IMR-90 (cell line): Measurements from ENCODE around the gene GDF10. TPM values are rescaled to one million over a fixed set of nuclear protein-coding genes. Genes with fewer than 3 reads are reported as not detected.

ENCODE experiments used
- ATAC-seq: fragments of 200-7000 bp; cut with Tn5 transposase; 2 replicates; pipeline ENCODE4 v1.9.1; 2020; ENCODE audit warnings: low read depth, mild to moderate bottlenecking, moderate library complexity
- BruUV-seq: library from RNA; stranded (reverse); fragments of 400-500 nt; replicated peaks from 2 replicates; lab custom pipeline; 2021; lab: Mats Ljungman, UMichigan
- CTCF ChIA-PET: fragments of 300-600 bp; formaldehyde crosslinking; extraction: SDS; loops from one replicate; lab custom pipeline; 2021; ENCODE audit warnings: antibody characterized with exemption; lab: Yijun Ruan, JAX
- POLR2A ChIA-PET: fragments of 300-600 bp; sonication (Branson Sonifier 250); formaldehyde crosslinking; loops from one replicate; lab custom pipeline; 2022; ENCODE audit warnings: antibody characterized with exemption; ENCODE audit not compliant: unreplicated experiment; lab: Charles Lee
- DNase-seq: peaks from one replicate; pipeline ENCODE4 v3.0.0; 2013
- H2AFZ ChIP-seq: replicated peaks from 2 replicates; pipeline ENCODE3; 2013; ENCODE audit warnings: low read length, mild to moderate bottlenecking; ENCODE audit not compliant: poor library complexity
- H2AK5ac ChIP-seq: 2 replicates; pipeline ENCODE4 v1.6.1; 2013; ENCODE audit warnings: low read depth, low read length, inconsistent platforms
- H2AK9ac ChIP-seq: replicated peaks from 2 replicates; pipeline ENCODE3; 2013; ENCODE audit warnings: mild to moderate bottlenecking, low read depth, low read length, moderate library complexity; ENCODE audit not compliant: poor library complexity
- H2BK120ac ChIP-seq: 2 replicates; pipeline ENCODE4 v1.6.1; 2013; ENCODE audit warnings: low read depth, low read length, inconsistent platforms
- H2BK15ac ChIP-seq: 3 replicates; pipeline ENCODE4 v1.6.1; 2013; ENCODE audit warnings: low read depth, low read length, inconsistent platforms
- H2BK20ac ChIP-seq: 2 replicates; pipeline ENCODE4 v1.6.1; 2013; ENCODE audit warnings: low read depth, mild to moderate bottlenecking, inconsistent platforms, low read length, moderate library complexity
- H2BK5ac ChIP-seq: 2 replicates; pipeline ENCODE4 v1.6.1; 2013; ENCODE audit warnings: mild to moderate bottlenecking, low read depth, low read length, inconsistent platforms; ENCODE audit not compliant: poor library complexity, severe bottlenecking
- H3K14ac ChIP-seq: replicated peaks from 2 replicates; pipeline ENCODE4 v1.6.1; 2013; ENCODE audit warnings: low read depth, low read length, inconsistent platforms
- H3K18ac ChIP-seq: 2 replicates; pipeline ENCODE4 v1.6.1; 2013; ENCODE audit warnings: low read depth, low read length, control low read depth
- H3K23ac ChIP-seq: 2 replicates; pipeline ENCODE4 v1.6.1; 2013; ENCODE audit warnings: low read depth, low read length, inconsistent platforms
- H3K27ac ChIP-seq: 2 replicates; pipeline ENCODE4 v1.5.1; 2013; ENCODE audit warnings: mild to moderate bottlenecking, control low read depth, low read length; ENCODE audit not compliant: insufficient read depth
- H3K27me3 ChIP-seq: 2 replicates; pipeline ENCODE4 v1.6.1; 2013; ENCODE audit warnings: low read length; ENCODE audit not compliant: control insufficient read depth, insufficient read depth
- H3K36me3 ChIP-seq: 2 replicates; pipeline ENCODE4 v1.6.1; 2013; ENCODE audit warnings: low read length, mixed read lengths; ENCODE audit not compliant: control insufficient read depth, insufficient read depth
- H3K4ac ChIP-seq: 2 replicates; pipeline ENCODE4 v1.6.1; 2013; ENCODE audit warnings: low read depth, low read length, inconsistent platforms
- H3K4me1 ChIP-seq: 2 replicates; pipeline ENCODE4 v1.6.1; 2013; ENCODE audit warnings: low read length, mixed read lengths; ENCODE audit not compliant: control insufficient read depth, insufficient read depth
- H3K4me2 ChIP-seq: 2 replicates; pipeline ENCODE4 v1.6.1; 2013; ENCODE audit warnings: low read depth, mild to moderate bottlenecking, control low read depth, low read length, moderate library complexity
- H3K4me3 ChIP-seq: 2 replicates; pipeline ENCODE4 v1.5.1; 2013; ENCODE audit warnings: low read depth, mild to moderate bottlenecking, control low read depth, low read length, moderate library complexity; ENCODE audit not compliant: insufficient read depth
- H3K56ac ChIP-seq: 2 replicates; pipeline ENCODE4 v1.6.1; 2013; ENCODE audit warnings: low read length, inconsistent platforms; ENCODE audit not compliant: insufficient read depth; ENCODE audit errors: extremely low read depth
- H3K79me1 ChIP-seq, 2 experiments: 2 replicates each; pipeline ENCODE4 v1.6.1; 2013; ENCODE audit warnings: low read length in 2 of 2, inconsistent platforms in 1 of 2, low read depth in 1 of 2
- H3K9ac ChIP-seq: 2 replicates; pipeline ENCODE4 v1.6.1; 2013; ENCODE audit warnings: low read depth, low read length, control low read depth
- H3K9me1 ChIP-seq: 2 replicates; pipeline ENCODE4 v1.6.1; 2013; ENCODE audit warnings: low read length, inconsistent platforms; ENCODE audit not compliant: insufficient read depth
- H3K9me3 ChIP-seq: 2 replicates; pipeline ENCODE4 v1.6.1; 2013; ENCODE audit warnings: low read length; ENCODE audit not compliant: control insufficient read depth, insufficient read depth
- H4K20me1 ChIP-seq: 2 replicates; pipeline ENCODE4 v1.6.1; 2013; ENCODE audit warnings: low read length, inconsistent platforms; ENCODE audit not compliant: insufficient read depth
- H4K5ac ChIP-seq: 2 replicates; pipeline ENCODE4 v1.6.1; 2013; ENCODE audit warnings: mild to moderate bottlenecking, low read depth, low read length, control low read depth
- H4K8ac ChIP-seq, 2 experiments: 2 replicates each; pipeline ENCODE4 v1.6.1; 2013; ENCODE audit warnings: low read depth in 2 of 2, low read length in 2 of 2, control low read depth in 1 of 2, inconsistent platforms in 1 of 2
- H4K91ac ChIP-seq: 2 replicates; pipeline ENCODE4 v1.6.1; 2013; ENCODE audit warnings: low read depth, low read length, inconsistent platforms; ENCODE audit not compliant: insufficient read depth
- BHLHE40 ChIP-seq: fragments of 150-350 bp; IDR thresholded peaks from 2 replicates; pipeline ENCODE4 v1.6.1; 2016; ENCODE audit warnings: mild to moderate bottlenecking, low read depth, low read length
- CEBPB ChIP-seq: IDR thresholded peaks from 2 replicates; pipeline ENCODE4 v1.6.1; 2012; ENCODE audit warnings: low read depth, low read length, improper control_type of control experiment
- CHD1 ChIP-seq: IDR thresholded peaks from 2 replicates; pipeline ENCODE4 v1.6.1; 2012; ENCODE audit warnings: low read depth, low read length, improper control_type of control experiment
- CTCF ChIP-seq: conservative IDR thresholded peaks from 2 replicates; pipeline ENCODE4 v1.5.1; 2012; ENCODE audit warnings: mild to moderate bottlenecking, low read depth, low read length, improper control_type of control experiment
- ELK1 ChIP-seq: fragments of 150-350 bp; IDR thresholded peaks from 2 replicates; pipeline ENCODE4 v1.6.1; 2016; ENCODE audit warnings: low read depth, mild to moderate bottlenecking, low read length, moderate library complexity, borderline replicate concordance
- FOS ChIP-seq: fragments of 150-350 bp; IDR thresholded peaks from 2 replicates; pipeline ENCODE4 v1.6.1; 2016; ENCODE audit warnings: low read depth, low read length
- MAFK ChIP-seq: IDR thresholded peaks from 2 replicates; pipeline ENCODE4 v1.6.1; 2012; ENCODE audit warnings: low read depth, low read length, improper control_type of control experiment
- MAZ ChIP-seq: IDR thresholded peaks from 2 replicates; pipeline ENCODE4 v1.6.1; 2012; ENCODE audit warnings: low read depth, mild to moderate bottlenecking, low read length, improper control_type of control experiment, moderate library complexity, borderline replicate concordance
- MXI1 ChIP-seq: IDR thresholded peaks from 2 replicates; pipeline ENCODE4 v1.6.1; 2012; ENCODE audit warnings: low read depth, mild to moderate bottlenecking, low read length, moderate library complexity, borderline replicate concordance
- NFE2L2 ChIP-seq: fragments of 150-350 bp; IDR thresholded peaks from 2 replicates; pipeline ENCODE4 v1.6.1; 2016; ENCODE audit warnings: low read depth, mild to moderate bottlenecking, low read length
- POLR2A ChIP-seq: IDR thresholded peaks from 2 replicates; pipeline ENCODE4 v1.6.1; 2012; ENCODE audit warnings: mild to moderate bottlenecking, low read depth, low read length
- RAD21 ChIP-seq: IDR thresholded peaks from 2 replicates; pipeline ENCODE4 v1.6.1; 2012; ENCODE audit warnings: low read length, improper control_type of control experiment
- RCOR1 ChIP-seq: IDR thresholded peaks from 2 replicates; pipeline ENCODE4 v1.6.1; 2012; ENCODE audit warnings: mild to moderate bottlenecking, low read length, improper control_type of control experiment; ENCODE audit not compliant: insufficient replicate concordance
- RFX5 ChIP-seq: IDR thresholded peaks from 2 replicates; pipeline ENCODE4 v1.8.0; 2012; ENCODE audit warnings: low read depth, mild to moderate bottlenecking, low read length, moderate library complexity
- SMC3 ChIP-seq: fragments of 150-350 bp; IDR thresholded peaks from 2 replicates; pipeline ENCODE4 v1.6.1; 2016; ENCODE audit warnings: low read depth, mild to moderate bottlenecking, antibody characterized with exemption, low read length, moderate library complexity
- WGBS, 2 experiments: methylation state at CpG; one replicate each; pipeline versions ENCODE4 v1.1.5 to v1.1.7; 2013; ENCODE audit warnings: missing lambda C conversion rate in 2 of 2; ENCODE audit not compliant: insufficient read length in 1 of 2; ENCODE audit errors: extremely low coverage in 2 of 2; 5-methylcytosine and 5-hydroxymethylcytosine counted together
- dilution Hi-C: fragments of 300-500 bp; cut with HindIII; formaldehyde crosslinking; loops from one replicate; pipeline ENCODE4 v1.14.3; 2018; ENCODE audit warnings: low sequenced_read_pairs; ENCODE audit not compliant: unreplicated experiment
- in situ Hi-C: fragments of 300-500 bp; cut with MboI; formaldehyde crosslinking; loops from 3 replicates; pipeline ENCODE4 v1.14.3; 2019; ENCODE audit warnings: low sequenced_read_pairs, inconsistent platforms, mixed read lengths
- intact Hi-C: fragments of 100-400 bp; cut with micrococcal nuclease; formaldehyde crosslinking; loops from 2 replicates; pipeline ENCODE4 v1.10.0; 2022
- polyA plus RNA-seq, 3 experiments: library from polyadenylated mRNA; depleted of rRNA; stranded (reverse); fragments of >200 nt; gene quantifications; 2 replicates each; pipeline ENCODE4 v1.2.3, GENCODE V29; 2012; ENCODE audit warnings: low replicate concordance in 1 of 3
- total RNA-seq: library from RNA; depleted of rRNA; stranded (reverse); fragments of >200 nt; gene quantifications from 2 replicates; pipeline ENCODE4 v1.2.3, GENCODE V29; 2012

GDF10 gene
- total and polyA plus RNA-seq, 2 of the 4 experiments (the other 2 are of a cell fraction): 0.34 TPM; not detected in 1

GRCh38 chr10:47311932-47312662, 12.1 kb downstream of the GDF10 start:
- H3K4ac ChIP-seq: no peak overlapping the region
- H3K4me2 ChIP-seq: no peak overlapping the region
- no peak overlapping the region for H2BK20ac ChIP-seq
- no TSS peak for BruUV-seq
- POLR2A ChIA-PET: no interaction called here
- H2BK5ac ChIP-seq: no peak overlapping the region
- no peak overlapping the region for H2AK9ac ChIP-seq
- H3K36me3 ChIP-seq: no peaks in the 10 kb centered on the region
- ATAC-seq (peak; percentile 98), DNase-seq (peak; percentile 67)
- no peak overlapping the region for H2BK120ac ChIP-seq
- H3K79me1 ChIP-seq: no peaks in the 10 kb centered on the region
- H2AFZ ChIP-seq: peak overlapping the region; percentile 71
- H4K91ac ChIP-seq: no peak overlapping the region
- no peak overlapping the region for H3K14ac ChIP-seq
- no peaks in the 10 kb centered on the region for H4K20me1 ChIP-seq
- no peak for TF ChIP-seq MAZ
- no peak for TF ChIP-seq RFX5
- no peak for TF ChIP-seq CEBPB
- peak; percentile 94 for TF ChIP-seq CTCF
- no peak for TF ChIP-seq CHD1
- peak; percentile 99 for TF ChIP-seq RAD21
- no peak for TF ChIP-seq ELK1
- TF ChIP-seq FOS: no peak
- TF ChIP-seq POLR2A: peak; percentile 44; the same call in 1 of the 2 replicates
- 0 out of 2 replicates have a peak, but pooled peaks have one; percentile 18 for TF ChIP-seq MAFK
- peak; percentile 99 for TF ChIP-seq SMC3
- TF ChIP-seq MXI1: no peak
- no peak for TF ChIP-seq RCOR1
- no peak for TF ChIP-seq NFE2L2
- TF ChIP-seq BHLHE40: no peak
- H3K18ac ChIP-seq: no peak overlapping the region
- H4K5ac ChIP-seq: no peak overlapping the region
- no peak overlapping the region for H2AK5ac ChIP-seq
- H3K56ac ChIP-seq: no peak overlapping the region
- no peaks in the 10 kb centered on the region for H3K4me1 ChIP-seq
- H3K9me1 ChIP-seq: no peaks in the 10 kb centered on the region
- dilution Hi-C loops (no loop called here), intact Hi-C loops (loop anchor here (1.0 to 10.0 kb wide), 3 partner anchors 265 to 317 kb away; no protein-coding TSS in a partner anchor), in situ Hi-C loops (no loop called here)
- no peaks in the 10 kb centered on the region for H3K9me3 ChIP-seq
- no peak overlapping the region for H3K23ac ChIP-seq
- no peak overlapping the region for H3K4me3 ChIP-seq
- CTCF ChIA-PET: interaction anchor here (0.6 to 3.8 kb wide), 11 partner anchors 12 to 317 kb away, joined by 3 to 36 read pairs (median 3); partner anchors contain the start of gene GDF10
- no peak overlapping the region for H4K8ac ChIP-seq
- no peak overlapping the region for H3K27ac ChIP-seq
- no peak overlapping the region for H3K9ac ChIP-seq
- H2BK15ac ChIP-seq: no peak overlapping the region
- WGBS, 2 experiments: 50% methylated on average over 1 of the region's 20 CpGs; no CpG with 5 or more reads in 1 of the 2 experiments
- H3K27me3 ChIP-seq: peaks cover 14% of the 10 kb centered on the region
